NB4 (cell line): ENCODE measurements around the gene BCAR3.

ENCODE experiments used
- MYC ChIP-seq: IDR thresholded peaks from 2 replicates; pipeline ENCODE4 v1.6.1; 2011; ENCODE audit warnings: low read depth, low read length
- TF ChIP-seq, protein P1 (sequence below): IDR thresholded peaks from one replicate; pipeline ENCODE4 v1.5.1; 2012; ENCODE audit warnings: low read depth, low read length
- TF ChIP-seq, protein P2 (sequence below): IDR thresholded peaks from 2 replicates; pipeline ENCODE4 v1.6.1; 2011; ENCODE audit warnings: low read depth, low read length

DNA sequence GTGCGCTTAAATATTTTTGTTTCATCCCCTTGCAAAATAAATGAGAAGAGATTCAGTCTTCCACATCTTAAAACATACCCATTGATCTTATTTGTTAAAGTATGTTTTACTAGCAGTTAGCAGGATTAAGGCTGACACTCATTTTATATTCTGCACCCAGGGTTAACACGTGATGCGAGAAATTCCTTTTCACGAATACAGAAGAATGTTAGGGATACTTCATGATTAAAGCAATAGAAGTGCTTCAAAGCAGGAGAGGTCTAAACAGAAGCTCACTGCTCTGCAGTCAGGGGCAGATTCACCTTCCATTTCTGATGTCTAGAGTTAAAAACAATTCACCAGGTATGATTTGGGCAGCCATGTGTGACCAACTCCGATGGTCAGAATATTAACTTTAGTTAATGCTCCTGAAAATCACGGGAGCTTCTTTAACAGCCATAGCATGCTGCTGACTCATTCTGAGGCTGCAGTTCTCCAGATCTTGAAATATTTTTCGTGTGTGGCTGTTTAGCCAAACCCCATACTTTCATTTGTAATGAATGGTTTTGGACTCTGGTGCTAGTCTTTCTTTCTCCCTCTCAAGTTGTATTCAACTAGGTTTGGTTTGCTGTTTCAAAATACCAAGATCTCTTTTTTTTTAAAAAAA lies 19.7 kb downstream of the BCAR3 start:
- TF ChIP-seq, protein P1, sequence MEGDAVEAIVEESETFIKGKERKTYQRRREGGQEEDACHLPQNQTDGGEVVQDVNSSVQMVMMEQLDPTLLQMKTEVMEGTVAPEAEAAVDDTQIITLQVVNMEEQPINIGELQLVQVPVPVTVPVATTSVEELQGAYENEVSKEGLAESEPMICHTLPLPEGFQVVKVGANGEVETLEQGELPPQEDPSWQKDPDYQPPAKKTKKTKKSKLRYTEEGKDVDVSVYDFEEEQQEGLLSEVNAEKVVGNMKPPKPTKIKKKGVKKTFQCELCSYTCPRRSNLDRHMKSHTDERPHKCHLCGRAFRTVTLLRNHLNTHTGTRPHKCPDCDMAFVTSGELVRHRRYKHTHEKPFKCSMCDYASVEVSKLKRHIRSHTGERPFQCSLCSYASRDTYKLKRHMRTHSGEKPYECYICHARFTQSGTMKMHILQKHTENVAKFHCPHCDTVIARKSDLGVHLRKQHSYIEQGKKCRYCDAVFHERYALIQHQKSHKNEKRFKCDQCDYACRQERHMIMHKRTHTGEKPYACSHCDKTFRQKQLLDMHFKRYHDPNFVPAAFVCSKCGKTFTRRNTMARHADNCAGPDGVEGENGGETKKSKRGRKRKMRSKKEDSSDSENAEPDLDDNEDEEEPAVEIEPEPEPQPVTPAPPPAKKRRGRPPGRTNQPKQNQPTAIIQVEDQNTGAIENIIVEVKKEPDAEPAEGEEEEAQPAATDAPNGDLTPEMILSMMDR, result no peak
- no peak for TF ChIP-seq MYC
- TF ChIP-seq, protein P2, sequence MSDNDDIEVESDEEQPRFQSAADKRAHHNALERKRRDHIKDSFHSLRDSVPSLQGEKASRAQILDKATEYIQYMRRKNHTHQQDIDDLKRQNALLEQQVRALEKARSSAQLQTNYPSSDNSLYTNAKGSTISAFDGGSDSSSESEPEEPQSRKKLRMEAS, result no peak
